Measurements from ENCODE around the gene ACADS.

GRCh38 chr12:120721866-120722265 lies 3.8 kb upstream of the ACADS start:
- TF ChIP-seq POLR2A (IDR thresholded peaks at IDR 0.05; ENCODE audit: low read depth, low read length) (no peak), POLR2AphosphoS5 (IDR thresholded peaks at IDR 0.05; ENCODE audit: low read depth, low read length) (no peak), SPI1 (IDR thresholded peaks at IDR 0.05; ENCODE audit: low read depth, low read length) (no peak)
